ENCODE results near the gene ZNF385C. TPM values are rescaled to one million over a fixed set of nuclear protein-coding genes. Genes with fewer than 3 reads are reported as not detected.

The ZNF385C gene
- total RNA-seq, 1 donor: 1.9 TPM

DNA sequence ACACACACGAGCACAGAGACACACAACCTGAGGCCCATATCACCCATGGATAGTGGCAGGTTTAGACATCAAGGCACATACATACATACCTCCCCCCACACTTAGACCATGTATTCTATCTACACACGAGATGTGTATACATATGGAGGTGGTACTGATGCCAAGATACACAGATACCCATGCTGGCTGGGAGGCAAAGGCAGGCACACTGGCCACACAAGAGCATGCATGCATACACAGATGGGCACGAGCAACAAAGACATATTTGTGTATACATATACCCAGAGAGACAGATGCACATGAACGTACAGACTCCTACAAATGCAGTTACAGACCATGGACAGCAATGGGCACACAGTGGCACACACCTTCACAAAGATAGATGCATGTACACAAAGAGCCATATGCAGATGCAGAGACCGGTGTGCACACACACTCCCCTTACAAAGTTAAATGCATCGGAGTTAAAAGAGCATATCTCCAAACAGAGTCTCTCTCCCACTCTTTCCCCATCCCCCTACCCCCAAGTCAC is 45.9 kb downstream of the ZNF385C start:
- DNase-seq (ENCODE audit: low read depth in 2 of 3, low spot score in 2 of 3): no peak

GRCh38 chr17:42051645-42052044 is 46.6 kb downstream of the ZNF385C start:
- DNase-seq (ENCODE audit: low read depth in 2 of 3, low spot score in 2 of 3): no peak

- no peak for DNase-seq (ENCODE audit: low read depth in 2 of 3, low spot score in 2 of 3)
Observed at GRCh38 chr17:42051013-42051400, 47.3 kb downstream of the ZNF385C start.

GRCh38 chr17:42050393-42051012 is 47.8 kb downstream of the ZNF385C start, which contains the start of gene C17orf113:
Gene C17orf113 (minus strand): TSS chr17:42050601. CDS start chr17:42043376, 7,225 bp downstream.
- peak; percentile 28 to 77 (median 70) for DNase-seq (ENCODE audit: low read depth in 2 of 3, low spot score in 2 of 3)

DNA sequence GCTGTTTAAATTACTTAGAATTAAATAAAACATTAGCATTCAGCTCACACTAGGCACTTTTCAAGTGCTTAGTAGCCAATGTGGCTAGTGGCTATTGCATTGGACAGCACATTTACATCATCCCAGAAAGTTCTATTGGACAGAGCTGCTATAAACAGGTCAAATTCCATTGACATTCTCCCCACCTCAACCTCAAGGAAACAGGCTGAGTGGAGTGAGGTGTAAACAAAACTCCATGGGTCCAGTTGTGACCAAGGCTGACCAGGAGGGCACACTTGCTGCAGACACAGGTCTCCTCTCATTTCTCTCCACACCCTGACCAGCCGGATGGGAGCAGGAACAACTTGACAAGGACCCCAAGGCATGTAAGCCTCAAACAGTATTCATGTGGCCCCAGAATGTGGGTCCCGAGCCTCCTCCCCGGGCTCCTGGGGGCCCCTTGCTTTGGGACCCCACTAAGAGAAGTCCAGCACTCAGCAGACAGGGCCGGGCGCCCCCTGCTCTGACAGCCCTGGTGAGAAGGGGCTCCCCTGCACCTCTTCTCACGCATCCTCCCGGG is 48.4 kb downstream of the ZNF385C start:
- no peak for DNase-seq (ENCODE audit: low read depth in 2 of 3, low spot score in 2 of 3)

GRCh38 chr17:42047343-42047742 is 50.9 kb downstream of the ZNF385C start:
- no peak for DNase-seq (ENCODE audit: low read depth in 2 of 3, low spot score in 2 of 3)

DNA sequence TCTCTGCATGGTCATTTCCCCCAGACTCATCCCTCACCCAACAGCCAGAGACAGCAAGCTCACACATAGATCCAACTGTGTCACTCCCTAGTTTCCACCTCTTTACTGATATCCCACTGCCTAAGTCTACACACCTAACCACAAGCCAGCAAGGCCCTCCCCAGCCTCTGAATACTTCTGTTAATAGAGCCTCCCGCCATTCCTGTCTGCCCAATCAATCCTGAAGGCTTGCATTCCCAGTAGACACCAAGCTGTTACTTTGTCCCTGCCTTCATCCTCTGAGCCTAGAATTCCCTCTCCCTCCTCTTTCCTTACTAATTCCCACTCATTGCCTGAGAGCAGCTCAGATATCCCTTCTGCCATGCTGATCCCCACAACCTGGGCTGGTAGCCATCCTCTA is 52.6 kb downstream of the ZNF385C start:
- no peak for DNase-seq (ENCODE audit: low read depth in 2 of 3, low spot score in 2 of 3)

DNA sequence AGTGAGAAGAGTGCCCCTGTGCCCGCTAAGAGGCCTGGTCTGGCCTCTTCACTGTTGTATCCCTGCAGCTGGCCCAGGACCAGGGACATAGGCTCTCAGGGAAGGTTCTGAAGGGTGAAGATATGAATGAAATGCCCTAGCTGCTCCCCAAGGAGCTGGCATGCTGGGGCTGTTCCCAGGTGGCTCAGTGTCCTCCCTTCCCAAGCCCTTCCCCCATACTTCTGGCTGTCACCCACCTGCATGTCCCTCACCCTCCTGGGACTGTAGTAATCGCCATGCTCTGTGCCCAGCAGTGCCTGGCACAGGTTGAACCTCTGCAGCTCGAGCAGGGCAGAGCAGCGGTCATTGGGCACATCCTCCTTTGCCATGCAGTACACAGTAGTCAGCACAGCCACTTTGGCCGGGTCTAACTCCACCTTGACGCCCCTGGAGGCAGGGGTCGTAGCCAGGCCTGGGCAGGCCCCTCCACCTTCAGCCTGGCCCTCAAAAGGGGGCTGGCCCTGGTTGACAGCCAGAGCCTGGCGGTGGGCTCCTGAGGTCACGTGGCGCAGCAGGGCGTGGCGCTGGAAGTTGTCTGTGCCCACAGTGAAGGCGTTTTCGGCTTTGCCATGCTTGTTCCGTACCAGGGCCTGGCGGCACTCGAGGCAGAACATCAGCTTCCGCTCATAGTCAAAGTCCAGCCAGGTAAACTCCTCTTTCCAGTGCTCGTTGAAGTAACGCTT is 55.5 kb downstream of the ZNF385C start:
- DNase-seq (ENCODE audit: low read depth in 2 of 3, low spot score in 2 of 3): no peak

- DNase-seq (ENCODE audit: low read depth in 2 of 3, low spot score in 2 of 3): no peak
Observed at GRCh38 chr17:42041619-42042018, 56.7 kb downstream of the ZNF385C start.

- no peak for DNase-seq (ENCODE audit: low read depth in 2 of 3, low spot score in 2 of 3)
Observed at GRCh38 chr17:42040818-42041217, 57.5 kb downstream of the ZNF385C start.

DNA sequence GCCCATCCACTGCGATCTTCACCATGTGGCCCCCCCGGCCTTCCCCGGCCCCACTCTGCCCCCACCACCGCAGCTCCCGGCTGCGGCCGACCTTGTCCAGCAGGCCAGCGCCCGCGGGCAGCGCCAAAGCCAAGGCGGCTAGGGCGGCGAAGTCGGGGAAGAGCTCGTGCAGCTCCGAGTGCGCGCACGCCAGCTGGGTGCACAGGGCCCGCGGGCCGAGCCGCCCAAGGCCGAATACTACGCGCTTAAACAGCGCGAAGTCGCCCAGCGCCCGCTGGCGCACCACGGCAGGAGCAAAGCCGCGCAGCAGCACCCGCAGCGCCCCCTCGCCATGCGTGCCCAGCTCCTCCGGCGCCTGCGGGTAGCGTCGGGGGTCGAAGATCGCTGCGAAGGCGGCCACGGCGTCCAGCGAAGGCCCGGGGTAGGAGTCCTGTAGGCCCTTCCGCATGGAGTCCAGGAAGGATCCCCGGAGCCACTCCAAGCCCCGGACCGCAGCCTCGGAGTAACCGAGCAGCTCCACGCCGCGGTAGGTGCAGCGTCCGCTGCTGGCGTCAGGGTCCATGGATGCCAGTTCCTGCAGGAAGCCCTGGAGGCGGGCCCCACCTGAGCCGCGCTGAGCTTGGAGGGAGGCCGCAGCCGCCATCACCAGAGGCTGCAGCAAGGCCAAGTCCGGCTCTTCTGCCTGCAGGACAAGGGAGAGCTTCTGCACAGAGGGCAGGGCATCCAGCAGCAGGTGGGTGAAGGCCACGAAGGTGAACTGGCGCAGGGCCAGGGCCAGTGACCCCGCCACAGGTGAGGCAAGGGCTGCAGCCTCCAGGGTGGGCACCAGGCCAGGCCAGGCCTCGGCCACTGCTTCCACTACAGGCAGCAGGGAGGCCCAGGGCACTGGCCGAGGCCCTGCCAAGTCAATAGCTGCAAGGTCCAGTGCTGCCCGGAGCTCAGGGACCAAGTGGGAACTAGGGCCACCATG is 58.2 kb downstream of the ZNF385C start:
- peak in 1 of 3 donors; percentile 22 for DNase-seq (ENCODE audit: low read depth in 2 of 3, low spot score in 2 of 3)

DNA sequence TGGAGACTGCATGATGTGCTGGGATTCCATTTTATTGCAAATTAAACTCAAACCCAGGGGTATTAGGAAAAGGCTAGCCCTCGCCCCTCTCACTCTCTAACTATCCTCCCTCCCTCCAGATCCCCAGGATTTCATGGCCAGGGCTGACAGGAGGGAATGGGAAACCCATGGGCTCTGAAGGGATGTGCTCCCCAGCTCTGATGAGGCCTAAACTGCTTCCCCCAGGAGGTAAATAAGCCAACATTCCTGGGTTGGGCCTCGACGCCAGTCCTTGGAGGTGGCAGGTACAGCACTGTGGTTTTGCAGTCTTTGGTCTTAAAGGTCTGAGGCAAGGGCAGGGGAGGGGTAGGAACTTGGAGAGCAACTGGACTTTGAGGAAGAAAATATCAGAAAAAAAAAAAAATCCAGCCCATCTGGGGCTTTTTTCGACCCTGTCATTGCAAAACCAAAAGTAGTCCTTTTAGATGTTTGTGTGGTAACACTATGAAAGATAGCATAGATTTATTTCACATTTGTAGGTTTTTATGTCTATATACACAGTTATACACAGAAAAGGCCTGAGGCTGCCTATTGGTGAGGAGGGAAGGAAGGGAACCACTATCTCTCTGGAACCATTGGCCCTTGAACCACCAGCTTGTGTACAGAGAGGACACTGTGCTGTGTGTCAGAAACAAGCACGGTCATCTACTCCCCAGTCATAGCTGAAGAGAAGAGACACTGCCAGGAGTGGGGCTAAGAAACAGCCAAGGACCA is 59.9 kb downstream of the ZNF385C start:
- DNase-seq (ENCODE audit: low read depth in 2 of 3, low spot score in 2 of 3): no peak

- DNase-seq (ENCODE audit: low read depth in 2 of 3, low spot score in 2 of 3): no peak
Observed at GRCh38 chr17:42034059-42034458, 64.2 kb downstream of the ZNF385C start.

- DNase-seq (ENCODE audit: low read depth in 2 of 3, low spot score in 2 of 3): no peak
Observed at GRCh38 chr17:42031584-42031983, 66.7 kb downstream of the ZNF385C start.

- DNase-seq (ENCODE audit: low read depth in 2 of 3, low spot score in 2 of 3): no peak
Observed at GRCh38 chr17:42028791-42029127, 69.5 kb downstream of the ZNF385C start.

DNA sequence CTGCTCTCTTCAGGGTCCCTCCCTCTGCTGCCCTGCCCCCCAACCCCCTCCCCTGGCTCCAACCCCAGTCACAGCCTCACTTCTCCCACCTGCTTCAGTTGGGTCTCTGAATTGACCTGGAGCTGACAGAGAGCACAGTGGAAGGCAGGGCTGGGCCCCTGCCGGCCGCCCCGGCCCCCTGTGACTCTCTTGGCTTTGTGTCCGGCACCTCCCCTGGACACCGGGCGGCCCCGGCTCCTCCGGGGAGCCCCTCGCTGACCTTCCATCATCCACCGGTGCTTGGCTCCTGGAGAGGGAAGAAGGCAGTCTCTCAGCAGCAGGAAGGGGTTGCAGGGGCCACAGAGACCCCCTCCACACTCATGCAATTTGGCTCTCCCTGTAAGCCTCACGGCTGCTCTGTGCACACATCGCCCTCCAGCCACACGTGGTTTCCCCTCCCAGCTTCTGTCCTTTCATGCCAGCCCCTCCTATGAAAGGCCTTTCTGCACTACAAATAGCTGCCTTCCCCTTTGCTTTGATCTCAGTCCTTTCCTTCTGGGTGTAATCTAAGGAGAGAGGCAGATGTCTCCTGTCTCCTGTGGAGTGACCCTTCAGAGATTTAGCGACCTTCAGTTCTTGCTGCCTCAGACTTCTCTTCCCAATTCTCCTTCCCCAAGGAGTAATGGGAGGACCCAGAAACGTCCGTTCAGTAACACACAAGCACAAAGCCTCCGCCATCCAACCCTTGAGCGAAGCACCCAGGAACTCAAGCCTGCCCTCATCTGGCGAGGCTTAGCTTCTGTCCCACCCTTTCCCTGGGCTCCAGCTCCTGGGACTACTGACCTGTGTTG is 70.1 kb downstream of the ZNF385C start:
- DNase-seq (ENCODE audit: low read depth in 2 of 3, low spot score in 2 of 3): no peak

- no peak for DNase-seq (ENCODE audit: low read depth in 2 of 3, low spot score in 2 of 3)
Observed at GRCh38 chr17:42027590-42027889, 70.7 kb downstream of the ZNF385C start.

- DNase-seq (ENCODE audit: low read depth in 2 of 3, low spot score in 2 of 3): peak in 1 of 3 donors; percentile 59
Observed at GRCh38 chr17:42026857-42027589, 71.2 kb downstream of the ZNF385C start.

DNA sequence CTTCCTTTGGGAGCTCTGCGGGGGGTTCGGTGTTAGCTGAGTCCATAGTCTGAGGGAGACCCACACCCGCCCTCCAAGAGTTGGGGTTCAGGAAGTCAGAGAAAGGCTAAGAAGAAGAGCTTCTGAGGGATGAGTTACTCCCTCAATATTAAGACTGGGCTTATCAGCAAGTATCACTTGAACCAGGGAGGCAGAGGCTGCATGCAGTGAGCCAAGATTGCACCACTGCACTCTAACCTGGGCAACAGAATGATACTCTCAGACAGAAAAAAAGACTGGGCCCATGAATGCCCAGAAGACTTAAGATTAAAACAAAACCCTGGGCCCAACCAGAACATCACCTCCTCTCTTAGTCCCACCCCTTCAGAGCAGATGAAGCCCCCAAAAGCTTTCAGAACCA is 72.3 kb downstream of the ZNF385C start:
- DNase-seq (ENCODE audit: low read depth in 2 of 3, low spot score in 2 of 3): no peak
